Osteocyte (in vitro differentiated cells): Measurements from ENCODE around the gene UPK3A. TPM values are rescaled to one million over a fixed set of nuclear protein-coding genes. Genes with fewer than 3 reads are reported as not detected.
A peak's percentile ranks its signal among the peaks of the same experiment; 100 is the strongest.
"Not testable (repeated sequence)": the region's sequence is repeated elsewhere in the genome, so short reads cannot be mapped to it uniquely, and the experiment has no call there.

Experiments used
- DNase-seq: peaks from one replicate; pipeline ENCODE4 v3.0.0; 2021; ENCODE audit warnings: mixed read lengths; ENCODE audit not compliant: unreplicated experiment; ENCODE audit errors: extremely low spot score
- H3K27ac Mint-ChIP-seq: one replicate; pipeline ENCODE4 v1.8.0; 2021; ENCODE audit warnings: mild to moderate bottlenecking, mixed read lengths; ENCODE audit not compliant: unreplicated experiment
- H3K27me3 Mint-ChIP-seq: one replicate; pipeline ENCODE4 v1.8.0; 2021; ENCODE audit warnings: mixed read lengths; ENCODE audit not compliant: unreplicated experiment
- H3K36me3 Mint-ChIP-seq: one replicate; pipeline ENCODE4 v1.8.0; 2021; ENCODE audit warnings: mixed read lengths; ENCODE audit not compliant: unreplicated experiment
- H3K4me1 Mint-ChIP-seq: one replicate; pipeline ENCODE4 v1.8.0; 2021; ENCODE audit warnings: mixed read lengths; ENCODE audit not compliant: unreplicated experiment
- H3K4me3 Mint-ChIP-seq: one replicate; pipeline ENCODE4 v1.8.0; 2021; ENCODE audit warnings: mild to moderate bottlenecking, moderate library complexity, mixed read lengths; ENCODE audit not compliant: unreplicated experiment
- H3K9me3 Mint-ChIP-seq: one replicate; pipeline ENCODE4 v1.8.0; 2021; ENCODE audit warnings: mixed read lengths; ENCODE audit not compliant: unreplicated experiment
- CTCF ChIP-seq: fragments of 200-600 bp; sonication (generic); IDR thresholded peaks from 2 replicates; pipeline ENCODE4 v1.5.0; 2021; ENCODE audit warnings: antibody characterized with exemption, mild to moderate bottlenecking, moderate library complexity
- total RNA-seq: library from RNA; stranded (reverse); gene quantifications from 2 replicates; pipeline ENCODE4 v1.2.1, GENCODE V29; 2021

UPK3A gene
- total RNA-seq, 1 donor from 2014 or later = not detected

- Mint-ChIP-seq H3K36me3 (no peaks in the 10 kb centered on the region), H3K27me3 (no peaks in the 10 kb centered on the region), H3K4me3 (no peak overlapping the region), H3K4me1 (peaks cover 19% of the 10 kb centered on the region), H3K27ac (no peak overlapping the region), H3K9me3 (no peaks in the 10 kb centered on the region)
- no peak for DNase-seq
- no peak for TF ChIP-seq CTCF
Observed at GRCh38 chr22:45270095-45271020, 14.4 kb upstream of the UPK3A start.

GRCh38 chr22:45271667-45272201 is 13.0 kb upstream of the UPK3A start:
- DNase-seq = no peak
- Mint-ChIP-seq H3K4me3 (no peak overlapping the region), H3K36me3 (no peaks in the 10 kb centered on the region), H3K9me3 (no peaks in the 10 kb centered on the region), H3K27me3 (no peaks in the 10 kb centered on the region), H3K27ac (peak overlapping the region; percentile 46), H3K4me1 (peaks cover 19% of the 10 kb centered on the region)
- no peak for TF ChIP-seq CTCF

- Mint-ChIP-seq H3K9me3 (no peaks in the 10 kb centered on the region), H3K27ac (no peak overlapping the region), H3K27me3 (no peaks in the 10 kb centered on the region), H3K4me1 (peaks cover 19% of the 10 kb centered on the region), H3K36me3 (no peaks in the 10 kb centered on the region), H3K4me3 (no peak overlapping the region)
- DNase-seq = no peak
- TF ChIP-seq CTCF = no peak
Observed at GRCh38 chr22:45272498-45272897, 12.3 kb upstream of the UPK3A start.

- Mint-ChIP-seq H3K4me1 (peaks cover 19% of the 10 kb centered on the region), H3K4me3 (no peak overlapping the region), H3K27ac (no peak overlapping the region), H3K36me3 (no peaks in the 10 kb centered on the region), H3K9me3 (no peaks in the 10 kb centered on the region), H3K27me3 (no peaks in the 10 kb centered on the region)
- DNase-seq = no peak
- no peak for TF ChIP-seq CTCF
Observed at GRCh38 chr22:45273452-45274075, 11.2 kb upstream of the UPK3A start.

GRCh38 chr22:45276507-45277105 is 8.1 kb upstream of the UPK3A start:
- no peak overlapping the region for H3K4me3 Mint-ChIP-seq
- H3K4me1 Mint-ChIP-seq = peaks cover 24% of the 10 kb centered on the region
- H3K27me3 Mint-ChIP-seq = no peaks in the 10 kb centered on the region
- H3K36me3 Mint-ChIP-seq = no peaks in the 10 kb centered on the region
- DNase-seq = no peak
- no peaks in the 10 kb centered on the region for H3K9me3 Mint-ChIP-seq
- no peak for TF ChIP-seq CTCF
- H3K27ac Mint-ChIP-seq = no peak overlapping the region

- not testable (repeated sequence) for H3K36me3 Mint-ChIP-seq, H3K4me3 Mint-ChIP-seq, H3K27ac Mint-ChIP-seq, DNase-seq, H3K9me3 Mint-ChIP-seq, H3K27me3 Mint-ChIP-seq
- peaks cover 18% of the 10 kb centered on the region for H3K4me1 Mint-ChIP-seq
Observed at GRCh38 chr22:45277720-45278119, 7.0 kb upstream of the UPK3A start.
